Cardiac fibroblast (primary cell): Measurements from ENCODE around the gene MRPL21.

ENCODE experiments used
- DNase-seq, 2 donors: peaks; one replicate each; pipeline versions ENCODE4 v3.0.0 to v3.0.0-alpha.2; 2010; ENCODE audit warnings: low read depth in 2 of 2
- H3K4me3 ChIP-seq, 2 donors: replicated peaks in 1 of 2; 1 replicate in 1 of 2; 2 replicates in 1 of 2; pipeline ENCODE4 v1.5.1; 2011; ENCODE audit warnings: low read depth in 2 of 2, low read length in 2 of 2, mild to moderate bottlenecking in 2 of 2, moderate library complexity in 1 of 2
- TF ChIP-seq, protein P1 (sequence below): IDR thresholded peaks from one replicate; pipeline ENCODE4 v1.5.1; 2011; ENCODE audit warnings: low read depth, mild to moderate bottlenecking, low read length, inconsistent platforms

The MRPL21 gene

DNA sequence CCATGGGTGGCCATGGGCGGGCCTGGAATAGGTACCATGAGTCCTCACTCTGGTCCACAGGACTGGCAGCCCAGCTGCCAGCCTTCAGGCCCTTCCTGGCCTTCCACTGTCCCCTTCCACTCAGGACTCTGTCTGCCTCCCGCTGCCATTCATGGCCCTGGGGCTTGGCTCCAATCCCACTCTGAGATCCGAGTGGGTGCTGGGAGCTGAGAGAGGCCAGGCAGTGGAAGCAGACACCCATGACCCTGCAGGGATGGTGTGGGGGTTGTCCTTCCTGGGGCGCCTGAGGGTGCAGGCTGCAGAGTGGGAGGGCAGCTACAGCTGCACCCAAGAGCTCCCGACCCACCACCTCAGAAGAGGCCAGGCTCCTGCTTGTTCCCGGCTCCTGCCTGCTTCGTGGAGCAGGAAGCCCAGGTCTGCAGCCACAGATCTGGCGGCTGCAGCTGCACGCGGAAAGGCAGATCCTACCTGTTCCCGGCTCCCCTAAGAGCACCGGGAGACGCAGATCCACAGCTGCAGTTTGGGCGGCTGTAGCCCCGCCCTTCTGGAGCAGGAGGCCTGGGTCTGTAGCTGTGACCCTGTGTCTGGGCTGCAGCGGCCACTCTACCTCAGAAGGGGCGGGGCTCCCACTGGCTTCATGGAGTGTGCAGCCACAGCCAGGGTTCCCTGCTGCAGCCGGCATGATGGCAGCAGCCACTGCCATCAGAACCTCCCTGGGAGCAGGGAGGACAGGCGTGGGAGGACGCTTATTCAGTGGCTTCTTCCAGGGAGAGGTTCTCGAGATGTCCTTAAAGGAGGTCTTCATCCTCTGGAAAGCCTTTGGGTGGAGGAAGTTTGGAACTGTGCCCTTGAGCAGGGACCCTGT lies 27.6 kb upstream of the MRPL21 start:
- DNase-seq = no peak
- TF ChIP-seq, protein P1, sequence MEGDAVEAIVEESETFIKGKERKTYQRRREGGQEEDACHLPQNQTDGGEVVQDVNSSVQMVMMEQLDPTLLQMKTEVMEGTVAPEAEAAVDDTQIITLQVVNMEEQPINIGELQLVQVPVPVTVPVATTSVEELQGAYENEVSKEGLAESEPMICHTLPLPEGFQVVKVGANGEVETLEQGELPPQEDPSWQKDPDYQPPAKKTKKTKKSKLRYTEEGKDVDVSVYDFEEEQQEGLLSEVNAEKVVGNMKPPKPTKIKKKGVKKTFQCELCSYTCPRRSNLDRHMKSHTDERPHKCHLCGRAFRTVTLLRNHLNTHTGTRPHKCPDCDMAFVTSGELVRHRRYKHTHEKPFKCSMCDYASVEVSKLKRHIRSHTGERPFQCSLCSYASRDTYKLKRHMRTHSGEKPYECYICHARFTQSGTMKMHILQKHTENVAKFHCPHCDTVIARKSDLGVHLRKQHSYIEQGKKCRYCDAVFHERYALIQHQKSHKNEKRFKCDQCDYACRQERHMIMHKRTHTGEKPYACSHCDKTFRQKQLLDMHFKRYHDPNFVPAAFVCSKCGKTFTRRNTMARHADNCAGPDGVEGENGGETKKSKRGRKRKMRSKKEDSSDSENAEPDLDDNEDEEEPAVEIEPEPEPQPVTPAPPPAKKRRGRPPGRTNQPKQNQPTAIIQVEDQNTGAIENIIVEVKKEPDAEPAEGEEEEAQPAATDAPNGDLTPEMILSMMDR = no peak
- H3K4me3 ChIP-seq = no peak overlapping the region

DNA sequence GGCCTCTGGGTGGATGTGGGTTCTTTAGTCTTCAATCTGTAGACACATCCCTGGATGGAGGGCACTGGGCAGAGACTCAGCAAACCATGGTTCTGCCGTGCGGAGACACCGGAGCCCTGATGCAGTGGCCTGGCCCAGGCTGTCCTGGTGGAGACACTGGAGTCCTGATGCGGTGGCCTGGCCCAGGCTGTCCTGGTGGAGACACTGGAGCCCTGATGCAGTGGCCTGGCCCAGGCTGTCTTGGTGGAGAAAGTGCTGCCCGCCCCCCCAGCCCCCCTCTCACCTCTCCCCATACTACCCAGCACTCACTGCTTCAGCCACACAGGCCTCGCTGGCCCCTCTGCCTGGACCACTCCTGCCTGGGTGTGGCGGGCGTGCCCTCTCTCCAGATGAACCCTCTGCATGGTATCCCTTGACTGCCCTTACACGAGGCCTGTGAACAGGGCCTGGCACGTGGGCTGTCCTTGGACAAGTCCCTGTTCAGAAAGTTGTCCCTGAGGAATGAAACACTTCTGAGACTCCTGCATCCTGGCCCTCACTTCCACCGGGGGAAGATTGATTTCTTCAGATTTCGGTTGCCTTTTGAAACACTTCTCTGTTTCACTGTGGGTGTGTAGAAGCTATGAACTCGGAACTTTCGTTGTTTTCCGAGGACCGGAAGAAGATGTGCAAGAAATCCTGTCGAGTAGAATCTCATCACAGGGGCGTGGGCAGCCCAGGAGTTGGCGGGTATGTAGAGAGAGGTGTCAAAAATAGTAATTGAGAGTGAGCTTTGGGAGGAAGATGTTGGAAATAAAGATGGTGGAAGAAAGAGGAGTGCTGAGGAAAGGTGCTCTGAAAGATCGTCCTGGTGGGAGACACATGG lies 26.3 kb upstream of the MRPL21 start:
- TF ChIP-seq, protein P1 = no peak
- DNase-seq = no peak
- no peak overlapping the region for H3K4me3 ChIP-seq

DNA sequence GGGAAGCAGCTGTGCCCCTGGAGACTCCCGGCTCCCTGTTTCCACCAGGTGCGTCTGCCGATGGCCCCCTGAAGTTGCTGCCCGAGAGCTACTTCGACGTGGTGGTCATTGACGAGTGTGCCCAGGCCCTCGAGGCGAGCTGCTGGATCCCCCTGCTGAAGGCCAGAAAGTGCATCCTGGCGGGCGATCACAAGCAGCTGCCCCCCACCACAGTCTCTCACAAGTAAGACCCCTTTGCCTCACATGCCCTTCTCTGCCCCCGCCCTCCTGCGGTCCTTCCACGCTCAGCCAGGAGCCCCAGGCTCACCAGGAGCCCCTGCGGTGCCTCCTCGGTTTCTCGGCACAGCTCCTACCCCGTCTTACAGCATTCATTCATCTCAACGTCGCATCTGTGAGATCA lies 25.5 kb upstream of the MRPL21 start:
- TF ChIP-seq, protein P1 = no peak
- no peak overlapping the region for H3K4me3 ChIP-seq
- DNase-seq = no peak

DNA sequence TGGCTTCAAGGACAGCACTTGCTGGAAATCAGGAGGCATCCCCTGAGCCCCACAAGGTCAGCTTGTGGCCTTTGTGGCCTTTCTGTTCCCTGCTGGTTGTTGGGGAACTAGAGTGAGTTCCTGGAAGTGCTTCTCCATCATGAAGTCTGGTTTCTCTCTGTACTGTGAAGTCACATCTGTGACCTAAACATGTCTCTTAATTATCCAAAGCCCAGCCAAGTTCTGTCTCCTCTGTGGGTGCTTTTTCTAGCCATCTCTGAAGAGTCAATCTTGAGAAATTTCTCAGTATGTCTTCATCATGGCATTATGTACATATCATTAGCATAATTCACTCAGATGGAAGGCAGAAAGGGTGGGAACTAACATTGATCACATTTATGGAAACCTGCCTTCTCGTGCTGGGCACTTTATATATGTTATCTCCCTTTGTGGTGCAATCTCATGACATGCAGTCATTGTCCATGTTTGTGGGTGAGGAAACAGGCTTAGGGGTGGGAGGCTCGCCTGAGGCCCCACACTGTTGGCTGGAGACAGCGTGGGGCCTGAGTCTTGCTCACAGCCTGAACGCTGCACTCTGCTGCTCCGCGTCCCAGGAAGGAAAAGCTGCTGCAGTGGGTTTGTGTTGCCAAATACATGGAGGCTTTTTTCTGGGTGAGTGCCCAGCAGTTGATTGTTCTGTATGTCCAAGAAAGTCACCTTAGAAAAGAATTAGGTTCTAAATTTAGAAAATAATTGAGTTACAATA lies 24.7 kb upstream of the MRPL21 start:
- H3K4me3 ChIP-seq = no peak overlapping the region
- DNase-seq = peak in 1 of 2 donors; percentile 50
- TF ChIP-seq, protein P1 = no peak

GRCh38 chr11:68927280-68928135 lies 23.9 kb upstream of the MRPL21 start:
- TF ChIP-seq, protein P1 = no peak
- peak in 1 of 2 donors; percentile 69 for DNase-seq
- H3K4me3 ChIP-seq = no peak overlapping the region

- TF ChIP-seq, protein P1 = no peak
- DNase-seq = no peak
- H3K4me3 ChIP-seq = no peak overlapping the region
Measured at GRCh38 chr11:68925611-68926010, 22.0 kb upstream of the MRPL21 start.
